ENCODE results near the gene LTBP4. TPM values are rescaled to one million over a fixed set of nuclear protein-coding genes. Genes with fewer than 3 reads are reported as not detected.
A peak's percentile ranks its signal among the peaks of the same experiment; 100 is the strongest.

LTBP4 gene
- total and polyA plus RNA-seq, 2 of the 13 experiments (the other 11 are each of a cell fraction or from before 2014, with no cell fraction given) = 0.86 to 2.3 TPM

- no peak for TF ChIP-seq KIAA2018 (CRISPR knock-in tag; IDR thresholded peaks at IDR 0.05; ENCODE audit: borderline replicate concordance)
- peak; percentile 55; the same call in 1 of the 2 replicates for TF ChIP-seq RXRA (CRISPR knock-in tag; IDR thresholded peaks at IDR 0.05)
- TF ChIP-seq AKNA (CRISPR knock-in tag; IDR thresholded peaks at IDR 0.05; ENCODE audit: borderline replicate concordance) = no peak
- 0 out of 2 replicates have a peak, but pooled peaks have one; percentile 38 for TF ChIP-seq NR1H2 (CRISPR knock-in tag; IDR thresholded peaks at IDR 0.05; ENCODE audit: borderline replicate concordance, low read depth)
- TF ChIP-seq DNMT3B (CRISPR knock-in tag; conservative IDR thresholded peaks at IDR 0.05) = no peak
- no peak for TF ChIP-seq PHB2 (IDR thresholded peaks at IDR 0.05; ENCODE audit: partially characterized antibody)
- TF ChIP-seq NFE2 (CRISPR knock-in tag; IDR thresholded peaks at IDR 0.05) = no peak
- TF ChIP-seq ZBTB7B (CRISPR knock-in tag; IDR thresholded peaks at IDR 0.05) = peak; percentile 57; the same call in 1 of the 2 replicates
- no peak for TF ChIP-seq TOPORS (CRISPR knock-in tag; IDR thresholded peaks at IDR 0.05)
- no peak for TF ChIP-seq ATF6 (CRISPR knock-in tag; conservative IDR thresholded peaks at IDR 0.05)
- no peak for TF ChIP-seq CERS6 (CRISPR knock-in tag; IDR thresholded peaks at IDR 0.05)
- TF ChIP-seq ZNF775 (CRISPR knock-in tag; IDR thresholded peaks at IDR 0.05; ENCODE audit: borderline replicate concordance) = no peak
These were observed 61.9 kb downstream of the LTBP4 start (continued) for GRCh38 chr19:40662925-40663694.

Measured in HepG2 (cell line).